ENCODE results near the gene BRD3OS.
"Not testable (repeated sequence)": the region's sequence is repeated elsewhere in the genome, so short reads cannot be mapped to it uniquely, and the experiment has no call there.

The BRD3OS gene

GRCh38 chr9:134069480-134070399 is 44.5 kb downstream of the BRD3OS start:
- no peak overlapping the region for H3K4me3 ChIP-seq (ENCODE audit: low read depth, low read length)
- H3K9ac ChIP-seq (ENCODE audit: low read length) = no peak overlapping the region
- H3K27me3 ChIP-seq (ENCODE audit: control insufficient read depth, insufficient read depth, low read length) = peaks cover 28% of the 10 kb centered on the region
- no peaks in the 10 kb centered on the region for H3K36me3 ChIP-seq (ENCODE audit: control insufficient read depth, insufficient read depth, low read length)
- H3K27ac ChIP-seq (ENCODE audit: low read depth, low read length) = no peak overlapping the region
- H3K4me1 ChIP-seq (ENCODE audit: control insufficient read depth, insufficient read depth, low read length) = peaks cover 5% of the 10 kb centered on the region; the same call in 1 of the 2 replicates
- peaks cover 21% of the 10 kb centered on the region for H3K9me3 ChIP-seq (ENCODE audit: control insufficient read depth, insufficient read depth, low read depth, low read length)

- Histone ChIP-seq H3K27me3 (ENCODE audit: control insufficient read depth, insufficient read depth, low read length) (peaks cover 28% of the 10 kb centered on the region), H3K9me3 (ENCODE audit: control insufficient read depth, insufficient read depth, low read depth, low read length) (peaks cover 24% of the 10 kb centered on the region), H3K9ac (ENCODE audit: low read length) (no peak overlapping the region), H3K27ac (ENCODE audit: low read depth, low read length) (no peak overlapping the region), H3K36me3 (ENCODE audit: control insufficient read depth, insufficient read depth, low read length) (no peaks in the 10 kb centered on the region), H3K4me3 (ENCODE audit: low read depth, low read length) (no peak overlapping the region), H3K4me1 (ENCODE audit: control insufficient read depth, insufficient read depth, low read length) (no peaks in the 10 kb centered on the region)
Measured at GRCh38 chr9:134071149-134071548, 45.9 kb downstream of the BRD3OS start.

DNA sequence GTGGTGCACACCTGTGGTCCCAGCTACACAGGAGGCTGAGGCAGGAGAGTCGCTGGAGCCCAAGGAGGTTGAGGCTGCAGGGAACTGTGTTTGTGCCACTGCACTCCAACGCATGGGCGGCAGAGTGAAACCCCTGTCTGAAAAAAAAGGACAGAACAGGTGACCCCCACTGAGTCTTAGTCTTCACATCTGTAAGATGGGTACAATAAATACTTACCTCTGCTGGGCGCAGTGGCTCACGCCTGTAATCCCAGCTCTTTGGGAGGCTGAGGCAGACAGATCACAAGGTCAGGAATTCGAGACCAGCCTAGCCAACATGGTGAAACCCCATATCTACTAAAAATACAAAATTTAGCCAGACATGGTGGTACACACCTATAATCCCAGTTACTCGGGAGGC is 47.4 kb downstream of the BRD3OS start:
- H3K36me3 ChIP-seq (ENCODE audit: control insufficient read depth, insufficient read depth, low read length); H3K9ac ChIP-seq (ENCODE audit: low read length); H3K27ac ChIP-seq (ENCODE audit: low read depth, low read length); H3K4me1 ChIP-seq (ENCODE audit: control insufficient read depth, insufficient read depth, low read length); H3K4me3 ChIP-seq (ENCODE audit: low read depth, low read length): not testable (repeated sequence)
- H3K27me3 ChIP-seq (ENCODE audit: control insufficient read depth, insufficient read depth, low read length) = peaks cover 28% of the 10 kb centered on the region
- peaks cover 35% of the 10 kb centered on the region for H3K9me3 ChIP-seq (ENCODE audit: control insufficient read depth, insufficient read depth, low read depth, low read length)

DNA sequence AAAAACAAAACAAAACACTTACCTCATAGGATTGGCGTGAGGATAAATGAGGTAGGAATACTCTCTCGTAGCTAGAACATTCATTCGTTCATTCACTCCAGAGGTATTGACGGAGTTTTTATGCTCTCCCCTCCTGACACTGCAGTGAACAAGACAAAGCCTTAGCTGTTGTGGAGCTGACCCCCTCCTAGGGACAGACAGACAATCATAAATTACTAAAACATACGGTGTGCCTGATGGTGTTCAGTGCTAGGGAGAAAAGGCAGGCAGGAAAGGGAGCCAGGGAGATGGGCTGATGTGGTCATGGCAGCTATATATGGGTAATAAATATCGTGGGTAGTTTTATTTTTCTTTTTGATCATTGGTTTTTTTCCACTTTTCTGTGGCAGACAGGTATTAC is 48.2 kb downstream of the BRD3OS start:
- no peak overlapping the region for H3K4me3 ChIP-seq (ENCODE audit: low read depth, low read length)
- H3K27me3 ChIP-seq (ENCODE audit: control insufficient read depth, insufficient read depth, low read length) = peaks cover 28% of the 10 kb centered on the region
- no peaks in the 10 kb centered on the region for H3K36me3 ChIP-seq (ENCODE audit: control insufficient read depth, insufficient read depth, low read length)
- no peak overlapping the region for H3K9ac ChIP-seq (ENCODE audit: low read length)
- H3K9me3 ChIP-seq (ENCODE audit: control insufficient read depth, insufficient read depth, low read depth, low read length) = peaks cover 35% of the 10 kb centered on the region
- no peaks in the 10 kb centered on the region for H3K4me1 ChIP-seq (ENCODE audit: control insufficient read depth, insufficient read depth, low read length)
- H3K27ac ChIP-seq (ENCODE audit: low read depth, low read length) = no peak overlapping the region

GRCh38 chr9:134075689-134076088 is 50.4 kb downstream of the BRD3OS start:
- H3K4me1 ChIP-seq (ENCODE audit: control insufficient read depth, insufficient read depth, low read length); H3K27ac ChIP-seq (ENCODE audit: low read depth, low read length); H3K27me3 ChIP-seq (ENCODE audit: control insufficient read depth, insufficient read depth, low read length); H3K9ac ChIP-seq (ENCODE audit: low read length); H3K36me3 ChIP-seq (ENCODE audit: control insufficient read depth, insufficient read depth, low read length); H3K4me3 ChIP-seq (ENCODE audit: low read depth, low read length): not testable (repeated sequence)
- peaks cover 46% of the 10 kb centered on the region for H3K9me3 ChIP-seq (ENCODE audit: control insufficient read depth, insufficient read depth, low read depth, low read length)

GRCh38 chr9:134076644-134077043 is 51.4 kb downstream of the BRD3OS start:
- H3K4me3 ChIP-seq (ENCODE audit: low read depth, low read length) = no peak overlapping the region

More at GRCh38 chr9:134076644-134077043, 51.4 kb downstream of the BRD3OS start:
- Histone ChIP-seq H3K9me3 (ENCODE audit: control insufficient read depth, insufficient read depth, low read depth, low read length) (peaks cover 39% of the 10 kb centered on the region), H3K27ac (ENCODE audit: low read depth, low read length) (no peak overlapping the region), H3K36me3 (ENCODE audit: control insufficient read depth, insufficient read depth, low read length) (no peaks in the 10 kb centered on the region), H3K4me1 (ENCODE audit: control insufficient read depth, insufficient read depth, low read length) (no peaks in the 10 kb centered on the region), H3K27me3 (ENCODE audit: control insufficient read depth, insufficient read depth, low read length) (no peaks in the 10 kb centered on the region), H3K9ac (ENCODE audit: low read length) (no peak overlapping the region)
